ENCODE results near the gene LEKR1.
A peak's percentile ranks its signal among the peaks of the same experiment; 100 is the strongest.

The LEKR1 gene

DNA sequence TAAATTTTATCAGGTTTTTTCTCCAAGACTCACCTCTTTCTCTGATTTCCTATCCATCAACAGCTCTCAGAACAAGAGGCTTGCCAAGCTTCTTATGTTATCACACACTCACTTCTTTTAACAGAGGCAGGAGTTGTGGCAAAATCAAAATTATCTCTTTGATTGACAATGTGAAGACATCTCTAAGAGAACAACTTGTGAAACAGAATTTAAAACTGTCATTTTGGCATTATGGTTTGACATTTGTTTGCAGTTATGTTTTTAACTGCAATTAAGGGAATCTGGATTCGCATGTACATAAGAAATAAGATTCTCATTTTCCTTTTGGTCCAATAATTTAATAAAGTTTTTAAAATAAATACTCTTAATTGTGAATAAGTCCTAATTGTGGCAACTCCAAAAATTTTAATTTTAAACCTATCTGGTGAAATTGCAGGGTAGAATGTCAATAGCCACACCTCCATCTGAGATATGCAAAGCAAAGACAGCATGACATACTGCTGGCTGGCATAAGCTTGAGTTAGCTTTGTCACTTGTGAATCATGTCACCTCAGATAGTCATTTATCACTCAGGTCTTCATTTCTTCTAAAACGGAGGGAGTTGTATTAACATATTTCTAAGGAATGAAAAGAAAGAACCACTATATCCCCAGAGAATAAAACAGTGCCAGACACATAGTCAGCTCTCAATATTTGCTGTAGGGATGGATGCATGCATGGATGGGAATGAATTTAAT, 175.2 kb downstream of the LEKR1 start:
- no peak overlapping the region for H3K4me3 Mint-ChIP-seq
- ATAC-seq, result no peak
- peaks cover 5% of the 10 kb centered on the region for H3K9me3 Mint-ChIP-seq
- H3K4me1 Mint-ChIP-seq, result no peaks in the 10 kb centered on the region
- H3K27ac Mint-ChIP-seq, result no peak overlapping the region
- H3K36me3 Mint-ChIP-seq, result peaks cover 5% of the 10 kb centered on the region
- H3K27me3 Mint-ChIP-seq, result no peaks in the 10 kb centered on the region

DNA sequence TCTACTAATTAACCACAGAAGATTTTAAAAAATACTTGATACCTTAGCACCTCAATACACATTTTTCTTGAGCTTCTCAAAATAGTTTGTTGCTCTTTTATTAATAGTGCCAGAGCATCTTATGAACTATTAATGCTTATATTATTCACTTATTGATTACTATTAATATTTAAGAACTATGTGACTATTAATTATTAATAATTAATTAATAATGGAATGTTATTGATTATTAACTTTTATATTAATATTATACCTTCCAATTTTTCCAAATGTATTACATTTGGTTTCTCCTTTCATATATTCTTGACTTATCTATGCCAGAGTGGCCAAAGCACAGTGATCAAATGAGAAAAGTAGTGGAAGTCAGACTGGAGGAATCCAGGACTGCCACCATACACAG, 195.5 kb downstream of the LEKR1 start:
- Mint-ChIP-seq H3K36me3 (no peaks in the 10 kb centered on the region), H3K27ac (peak overlapping the region; percentile 7), H3K9me3 (no peaks in the 10 kb centered on the region), H3K4me1 (peaks cover 7% of the 10 kb centered on the region), H3K27me3 (no peaks in the 10 kb centered on the region), H3K4me3 (no peak overlapping the region)
- ATAC-seq, result no peak

DNA sequence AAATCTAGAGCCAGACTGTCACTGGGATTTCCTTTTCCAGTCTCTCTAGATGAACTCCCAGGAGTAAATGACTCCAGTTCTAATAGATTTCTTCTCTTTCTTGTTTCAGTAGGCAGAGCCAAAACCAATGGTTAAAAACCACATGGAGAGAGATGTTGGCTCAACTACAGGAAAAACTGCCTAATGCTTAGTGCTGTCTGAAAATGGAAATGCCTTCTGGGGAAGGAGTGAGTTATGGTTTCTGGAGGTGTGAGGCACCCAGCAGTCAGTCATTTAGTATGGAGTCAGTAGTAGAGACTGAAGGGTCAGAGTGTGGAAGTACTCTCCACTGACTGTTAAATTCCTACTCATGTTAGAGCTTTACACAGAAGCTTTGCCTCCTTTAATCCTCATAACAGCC, 197.1 kb downstream of the LEKR1 start:
- no peaks in the 10 kb centered on the region for H3K9me3 Mint-ChIP-seq
- no peak for ATAC-seq
- no peaks in the 10 kb centered on the region for H3K27me3 Mint-ChIP-seq
- peak overlapping the region; percentile 20 for H3K27ac Mint-ChIP-seq
- no peak overlapping the region for H3K4me3 Mint-ChIP-seq
- no peaks in the 10 kb centered on the region for H3K36me3 Mint-ChIP-seq
- H3K4me1 Mint-ChIP-seq, result peaks cover 12% of the 10 kb centered on the region

DNA sequence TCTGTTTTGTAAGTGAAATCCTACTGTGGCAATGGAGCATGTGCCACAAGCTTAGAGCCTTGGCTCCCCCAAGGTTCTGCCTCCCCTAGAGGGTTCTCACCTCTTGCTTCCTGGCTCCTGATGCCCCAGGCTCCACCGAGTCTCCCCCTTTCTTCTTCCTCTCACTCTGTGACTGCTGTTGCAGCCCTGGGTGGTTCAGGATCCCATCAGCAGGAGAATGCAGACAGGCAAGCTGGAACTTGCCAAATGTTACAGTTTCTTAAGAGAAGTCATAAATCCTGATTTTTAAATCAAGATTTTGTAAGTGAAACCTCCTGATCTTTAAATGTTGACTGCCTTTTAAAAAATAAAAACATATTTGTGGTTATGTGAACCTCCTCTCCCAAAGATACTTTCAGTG, 199.9 kb downstream of the LEKR1 start:
- Mint-ChIP-seq H3K9me3 (no peaks in the 10 kb centered on the region), H3K4me1 (peaks cover 29% of the 10 kb centered on the region), H3K27ac (peak overlapping the region; percentile 22), H3K36me3 (no peaks in the 10 kb centered on the region), H3K27me3 (no peaks in the 10 kb centered on the region), H3K4me3 (no peak overlapping the region)
- no peak for ATAC-seq

GRCh38 chr3:157027861-157028745, 201.9 kb downstream of the LEKR1 start:
- Mint-ChIP-seq H3K27me3 (no peaks in the 10 kb centered on the region), H3K27ac (no peak overlapping the region), H3K9me3 (no peaks in the 10 kb centered on the region), H3K4me1 (peaks cover 22% of the 10 kb centered on the region), H3K36me3 (no peaks in the 10 kb centered on the region), H3K4me3 (no peak overlapping the region)
- ATAC-seq, result no peak

GRCh38 chr3:157029365-157029790, 203.2 kb downstream of the LEKR1 start:
- peak overlapping the region; percentile 11 for H3K4me3 Mint-ChIP-seq
- H3K4me1 Mint-ChIP-seq, result peaks cover 22% of the 10 kb centered on the region
- peak overlapping the region; percentile 57 for H3K27ac Mint-ChIP-seq
- ATAC-seq, result peak; percentile 99
- H3K9me3 Mint-ChIP-seq, result no peaks in the 10 kb centered on the region
- no peaks in the 10 kb centered on the region for H3K36me3 Mint-ChIP-seq
- no peaks in the 10 kb centered on the region for H3K27me3 Mint-ChIP-seq

- Mint-ChIP-seq H3K36me3 (no peaks in the 10 kb centered on the region), H3K27me3 (no peaks in the 10 kb centered on the region)
- no peak for ATAC-seq
Measured at GRCh38 chr3:157030712-157031111, 204.6 kb downstream of the LEKR1 start.

DNA sequence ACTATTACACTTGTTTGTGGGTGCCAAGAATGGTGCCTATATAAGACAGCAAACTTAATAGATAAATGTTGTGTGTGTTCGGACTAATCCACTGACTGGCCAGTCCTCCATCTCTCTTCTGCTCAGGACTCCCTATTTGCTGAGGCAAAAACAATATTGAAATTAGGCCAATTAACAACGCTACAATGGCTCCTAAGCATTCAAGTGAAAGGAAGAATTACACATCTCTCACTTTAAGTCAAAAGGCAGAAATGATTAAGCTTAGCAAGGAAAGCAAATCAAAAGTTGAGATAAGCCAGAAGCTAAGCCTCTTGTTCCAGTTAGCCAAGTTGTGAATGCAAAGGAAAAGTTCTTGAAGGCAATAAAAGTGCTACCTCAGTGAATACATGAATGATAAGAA, 206.8 kb downstream of the LEKR1 start:
- Mint-ChIP-seq H3K36me3 (no peaks in the 10 kb centered on the region), H3K27me3 (no peaks in the 10 kb centered on the region), H3K27ac (no peak overlapping the region), H3K4me1 (peaks cover 20% of the 10 kb centered on the region), H3K9me3 (peaks cover 3% of the 10 kb centered on the region), H3K4me3 (no peak overlapping the region)
- ATAC-seq, result no peak

More at GRCh38 chr3:157030712-157031111, 204.6 kb downstream of the LEKR1 start:
- H3K27ac Mint-ChIP-seq, result peak overlapping the region; percentile 26
- H3K4me3 Mint-ChIP-seq, result no peak overlapping the region
- H3K4me1 Mint-ChIP-seq, result peaks cover 22% of the 10 kb centered on the region
- no peaks in the 10 kb centered on the region for H3K9me3 Mint-ChIP-seq

DNA sequence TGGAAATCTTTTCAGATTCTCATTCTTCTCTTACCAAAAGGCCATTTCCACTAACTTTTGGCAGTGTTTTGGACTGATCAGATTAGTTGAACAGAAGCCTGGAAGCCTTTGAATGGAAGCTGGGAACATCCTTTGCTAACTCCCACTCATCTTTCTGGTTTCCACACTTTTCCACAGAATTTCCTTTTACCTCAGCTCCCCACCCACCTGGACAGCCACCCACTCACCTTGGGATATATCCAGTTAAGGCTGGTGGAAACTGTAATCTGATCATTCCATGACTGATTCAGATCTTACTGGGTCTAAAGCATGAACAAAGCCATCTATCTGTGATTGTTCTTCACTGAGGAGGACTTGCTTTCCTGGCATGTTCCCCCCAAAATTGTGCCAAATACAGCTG, 214.3 kb downstream of the LEKR1 start:
- Mint-ChIP-seq H3K27me3 (no peaks in the 10 kb centered on the region), H3K36me3 (no peaks in the 10 kb centered on the region), H3K27ac (no peak overlapping the region), H3K9me3 (peaks cover 3% of the 10 kb centered on the region), H3K4me1 (no peaks in the 10 kb centered on the region), H3K4me3 (no peak overlapping the region)
- ATAC-seq, result no peak

GRCh38 chr3:157042226-157042625, 216.1 kb downstream of the LEKR1 start:
- Mint-ChIP-seq H3K4me1 (peaks cover 9% of the 10 kb centered on the region), H3K36me3 (no peaks in the 10 kb centered on the region), H3K4me3 (no peak overlapping the region), H3K9me3 (no peaks in the 10 kb centered on the region), H3K27ac (no peak overlapping the region), H3K27me3 (no peaks in the 10 kb centered on the region)
- no peak for ATAC-seq

GRCh38 chr3:157043771-157044170, 217.6 kb downstream of the LEKR1 start:
- H3K4me1 Mint-ChIP-seq, result peaks cover 10% of the 10 kb centered on the region
- H3K27ac Mint-ChIP-seq, result no peak overlapping the region
- H3K27me3 Mint-ChIP-seq, result no peaks in the 10 kb centered on the region
- no peaks in the 10 kb centered on the region for H3K9me3 Mint-ChIP-seq
- no peak for ATAC-seq
- no peaks in the 10 kb centered on the region for H3K36me3 Mint-ChIP-seq
- H3K4me3 Mint-ChIP-seq, result no peak overlapping the region

DNA sequence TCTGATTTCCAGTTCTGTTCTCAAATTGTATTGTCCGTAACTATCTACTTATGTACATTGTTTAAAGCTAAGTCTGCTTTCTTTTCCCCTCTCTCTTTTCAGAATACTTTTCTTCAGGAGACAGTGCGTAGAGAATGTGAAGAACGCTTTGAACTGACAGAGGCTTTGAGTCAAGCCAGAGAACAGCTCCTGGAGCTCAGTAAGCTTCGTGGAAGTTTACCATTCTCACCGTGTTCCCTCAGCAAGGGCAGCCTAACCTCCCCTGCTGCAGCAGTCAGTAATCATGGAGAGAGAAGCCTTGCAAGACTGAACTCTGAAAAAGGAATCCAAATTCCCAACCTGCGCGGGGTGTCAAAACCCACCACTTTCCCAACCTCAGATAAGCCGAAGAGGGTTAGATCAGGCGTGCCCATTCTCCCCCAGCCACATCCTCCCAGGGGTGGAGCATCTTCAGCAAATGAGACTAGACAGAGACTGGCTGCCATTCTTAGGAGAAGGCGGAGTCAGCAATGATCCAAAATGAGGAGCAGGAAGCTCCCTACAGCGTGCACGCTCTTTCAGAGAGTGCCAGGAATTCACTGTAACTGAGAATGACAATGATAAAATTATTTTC, 219.2 kb downstream of the LEKR1 start:
- H3K27me3 Mint-ChIP-seq, result no peaks in the 10 kb centered on the region
- H3K9me3 Mint-ChIP-seq, result no peaks in the 10 kb centered on the region
- no peak overlapping the region for H3K4me3 Mint-ChIP-seq
- peaks cover 10% of the 10 kb centered on the region for H3K4me1 Mint-ChIP-seq
- H3K27ac Mint-ChIP-seq, result no peak overlapping the region
- H3K36me3 Mint-ChIP-seq, result no peaks in the 10 kb centered on the region
- ATAC-seq, result no peak

DNA sequence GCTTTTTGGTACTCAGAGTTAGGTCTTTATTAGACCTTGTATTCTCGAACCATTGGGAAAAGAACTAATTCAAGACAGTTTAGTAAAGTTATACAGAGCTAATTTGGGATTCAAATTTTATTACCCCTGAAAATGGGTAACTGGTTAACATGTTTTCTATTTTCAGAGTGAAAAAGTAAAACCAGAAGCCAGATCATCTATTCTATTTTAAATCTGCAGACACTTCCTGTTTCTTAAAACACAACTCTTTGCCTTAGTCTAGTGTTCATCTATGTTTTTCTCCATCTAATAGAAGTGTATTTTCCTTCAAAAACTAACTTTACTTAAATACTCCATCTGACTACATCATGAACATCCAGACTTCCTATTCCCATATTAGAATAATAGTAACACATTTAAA, 220.4 kb downstream of the LEKR1 start:
- no peaks in the 10 kb centered on the region for H3K36me3 Mint-ChIP-seq

GRCh38 chr3:157051055-157051454, 224.9 kb downstream of the LEKR1 start:
- Mint-ChIP-seq H3K4me3 (no peak overlapping the region), H3K36me3 (no peaks in the 10 kb centered on the region), H3K27me3 (no peaks in the 10 kb centered on the region), H3K27ac (no peak overlapping the region), H3K9me3 (no peaks in the 10 kb centered on the region), H3K4me1 (peaks cover 10% of the 10 kb centered on the region)
- ATAC-seq, result no peak

More for the DNA sequence above, 220.4 kb downstream of the LEKR1 start:
- Mint-ChIP-seq H3K27ac (no peak overlapping the region), H3K27me3 (no peaks in the 10 kb centered on the region), H3K9me3 (no peaks in the 10 kb centered on the region), H3K4me1 (peaks cover 10% of the 10 kb centered on the region), H3K4me3 (no peak overlapping the region)
- ATAC-seq, result no peak

- H3K9me3 Mint-ChIP-seq, result no peaks in the 10 kb centered on the region
- no peak for ATAC-seq
- H3K4me3 Mint-ChIP-seq, result no peak overlapping the region
- H3K36me3 Mint-ChIP-seq, result no peaks in the 10 kb centered on the region
- H3K27ac Mint-ChIP-seq, result no peak overlapping the region
- H3K27me3 Mint-ChIP-seq, result no peaks in the 10 kb centered on the region
- H3K4me1 Mint-ChIP-seq, result peaks cover 7% of the 10 kb centered on the region
Measured at GRCh38 chr3:157051591-157051990, 225.4 kb downstream of the LEKR1 start.
